HG03196 (cell line): ENCODE results near the gene MX2.

Experiments used
- ATAC-seq: cut with Tn5 transposase; IDR thresholded peaks from one replicate; pipeline ENCODE4 v1.9.1; 2021; ENCODE audit not compliant: unreplicated experiment

The MX2 gene

GRCh38 chr21:41381731-41382130 lies 19.9 kb downstream of the MX2 start:
- ATAC-seq, result no peak

GRCh38 chr21:41387042-41387819 lies 25.4 kb downstream of the MX2 start:
- no peak for ATAC-seq

GRCh38 chr21:41387824-41388223 lies 26.0 kb downstream of the MX2 start:
- ATAC-seq, result no peak

GRCh38 chr21:41388259-41388658 lies 26.4 kb downstream of the MX2 start:
- ATAC-seq, result no peak

- no peak for ATAC-seq
Observed at GRCh38 chr21:41390043-41390639, 28.3 kb downstream of the MX2 start.

GRCh38 chr21:41393876-41394465 lies 32.1 kb downstream of the MX2 start:
- ATAC-seq, result no peak

GRCh38 chr21:41396558-41397075 lies 34.8 kb downstream of the MX2 start:
- no peak for ATAC-seq

- ATAC-seq, result no peak
Observed at GRCh38 chr21:41397471-41397891, 35.7 kb downstream of the MX2 start.

GRCh38 chr21:41398251-41398650 lies 36.4 kb downstream of the MX2 start:
- no peak for ATAC-seq

- ATAC-seq, result no peak
Observed at GRCh38 chr21:41398831-41399230, 37.0 kb downstream of the MX2 start.

GRCh38 chr21:41399246-41399800 lies 37.5 kb downstream of the MX2 start:
- ATAC-seq, result no peak

GRCh38 chr21:41402231-41402630 lies 40.4 kb downstream of the MX2 start:
- no peak for ATAC-seq

- ATAC-seq, result no peak
Observed at GRCh38 chr21:41402796-41403195, 41.0 kb downstream of the MX2 start.

- no peak for ATAC-seq
Observed at GRCh38 chr21:41403331-41403730, 41.5 kb downstream of the MX2 start.

- no peak for ATAC-seq
Observed at GRCh38 chr21:41403966-41404365, 42.1 kb downstream of the MX2 start.

GRCh38 chr21:41405321-41405720 lies 43.5 kb downstream of the MX2 start:
- ATAC-seq, result no peak

GRCh38 chr21:41406340-41406739 lies 44.5 kb downstream of the MX2 start:
- ATAC-seq, result no peak

GRCh38 chr21:41407541-41408460 lies 46.0 kb downstream of the MX2 start:
- ATAC-seq, result no peak

- no peak for ATAC-seq
Observed at GRCh38 chr21:41410361-41410760, 48.5 kb downstream of the MX2 start.

- no peak for ATAC-seq
Observed at GRCh38 chr21:41410767-41411448, 49.1 kb downstream of the MX2 start.
